Astrocyte of the cerebellum (primary cell): ENCODE data around the gene JUN.

Source experiments
- DNase-seq: peaks from one replicate; pipeline ENCODE4 v3.0.0-alpha.2; 2011; ENCODE audit warnings: low read depth
- H3K4me3 ChIP-seq: 2 replicates; pipeline ENCODE4 v1.5.1; 2011; ENCODE audit warnings: mild to moderate bottlenecking, low read depth, low read length, moderate library complexity
- in situ Hi-C: cut with HindIII; loops from 2 replicates; pipeline ENCODE4 v1.10.0; 2017; ENCODE audit warnings: low sequenced_read_pairs
- TF ChIP-seq, protein P1 (sequence below): IDR thresholded peaks from 2 replicates; pipeline ENCODE4 v1.5.1; 2012; ENCODE audit warnings: low read length, low read depth, moderate library complexity, mild to moderate bottlenecking; ENCODE audit errors: missing control alignments

Gene JUN

DNA sequence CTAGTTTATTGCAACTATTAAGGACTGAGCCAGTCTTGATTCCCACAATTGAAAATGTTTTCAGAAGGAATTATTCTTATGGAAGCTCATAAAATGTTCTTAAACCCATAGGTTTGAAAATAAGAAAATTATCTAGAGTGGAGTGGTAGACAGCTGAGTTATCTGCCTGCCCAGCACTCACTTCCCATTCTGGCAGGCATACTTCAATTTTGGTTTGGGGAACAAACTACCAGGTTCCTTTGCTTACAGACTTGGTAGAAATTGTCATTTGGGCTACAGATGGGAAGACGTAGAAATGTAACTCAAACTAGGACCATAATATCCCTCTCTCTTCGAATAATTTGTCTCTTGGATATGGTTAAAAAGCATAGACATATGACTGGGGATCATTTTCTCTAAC is 18.4 kb downstream of the JUN start:
- in situ Hi-C loops: no loop called here
- H3K4me3 ChIP-seq: no peak overlapping the region
- TF ChIP-seq, protein P1, sequence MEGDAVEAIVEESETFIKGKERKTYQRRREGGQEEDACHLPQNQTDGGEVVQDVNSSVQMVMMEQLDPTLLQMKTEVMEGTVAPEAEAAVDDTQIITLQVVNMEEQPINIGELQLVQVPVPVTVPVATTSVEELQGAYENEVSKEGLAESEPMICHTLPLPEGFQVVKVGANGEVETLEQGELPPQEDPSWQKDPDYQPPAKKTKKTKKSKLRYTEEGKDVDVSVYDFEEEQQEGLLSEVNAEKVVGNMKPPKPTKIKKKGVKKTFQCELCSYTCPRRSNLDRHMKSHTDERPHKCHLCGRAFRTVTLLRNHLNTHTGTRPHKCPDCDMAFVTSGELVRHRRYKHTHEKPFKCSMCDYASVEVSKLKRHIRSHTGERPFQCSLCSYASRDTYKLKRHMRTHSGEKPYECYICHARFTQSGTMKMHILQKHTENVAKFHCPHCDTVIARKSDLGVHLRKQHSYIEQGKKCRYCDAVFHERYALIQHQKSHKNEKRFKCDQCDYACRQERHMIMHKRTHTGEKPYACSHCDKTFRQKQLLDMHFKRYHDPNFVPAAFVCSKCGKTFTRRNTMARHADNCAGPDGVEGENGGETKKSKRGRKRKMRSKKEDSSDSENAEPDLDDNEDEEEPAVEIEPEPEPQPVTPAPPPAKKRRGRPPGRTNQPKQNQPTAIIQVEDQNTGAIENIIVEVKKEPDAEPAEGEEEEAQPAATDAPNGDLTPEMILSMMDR: no peak
- DNase-seq: no peak

DNA sequence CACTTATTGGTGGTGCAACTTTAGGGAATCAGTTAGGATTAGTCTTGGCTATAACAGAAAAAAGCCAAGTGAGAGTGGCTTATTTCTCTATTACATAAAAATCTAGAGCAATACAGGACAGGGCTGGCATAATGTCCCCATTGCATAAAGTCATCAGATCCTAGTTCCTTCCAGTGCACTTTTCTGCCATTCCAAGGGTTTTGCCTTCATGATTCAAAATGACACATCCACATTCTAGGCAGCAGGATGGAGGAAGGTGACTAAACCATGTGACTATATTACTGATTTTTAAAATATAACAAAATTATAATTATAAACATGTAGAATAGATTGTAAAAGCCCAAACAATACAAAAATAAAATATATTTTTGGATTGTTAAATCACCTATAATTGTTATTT is 18.8 kb downstream of the JUN start:
- DNase-seq: no peak
- TF ChIP-seq, protein P1: no peak
- in situ Hi-C loops: no loop called here
- H3K4me3 ChIP-seq: no peak overlapping the region

DNA sequence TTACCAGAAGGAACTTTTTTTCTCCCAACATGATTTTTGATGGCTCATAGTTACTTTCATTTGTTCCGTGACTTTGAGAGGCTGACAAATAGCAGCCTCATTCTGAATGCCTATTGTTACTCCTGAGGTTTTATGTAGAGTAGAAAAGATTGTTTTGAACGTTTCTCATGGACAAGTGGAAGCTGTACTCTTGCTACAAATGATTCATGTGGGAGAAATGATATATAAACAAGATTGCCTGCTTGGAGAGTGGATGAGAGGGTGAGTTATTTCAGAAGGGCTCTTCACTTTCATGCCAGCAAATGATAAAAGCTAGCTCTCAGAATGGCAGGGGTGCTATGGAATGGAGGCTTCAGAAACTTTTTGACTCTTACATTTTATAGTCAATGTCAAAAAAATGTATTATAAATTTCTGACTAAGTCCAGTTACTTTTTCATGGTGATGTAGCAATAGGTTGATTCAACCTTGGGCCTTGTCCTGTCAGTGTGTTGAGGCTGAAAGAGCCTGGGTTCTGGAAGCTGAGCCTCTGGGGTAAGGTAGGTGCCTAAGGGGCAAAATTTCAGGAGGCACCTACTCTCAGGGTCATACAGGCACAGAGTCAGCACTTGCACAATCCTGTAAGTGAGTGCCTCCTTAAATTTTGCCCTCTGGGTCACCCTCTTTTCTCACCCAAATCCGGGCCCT is 19.4 kb downstream of the JUN start:
- in situ Hi-C loops: no loop called here
- TF ChIP-seq, protein P1: no peak
- no peak overlapping the region for H3K4me3 ChIP-seq
- DNase-seq: no peak

DNA sequence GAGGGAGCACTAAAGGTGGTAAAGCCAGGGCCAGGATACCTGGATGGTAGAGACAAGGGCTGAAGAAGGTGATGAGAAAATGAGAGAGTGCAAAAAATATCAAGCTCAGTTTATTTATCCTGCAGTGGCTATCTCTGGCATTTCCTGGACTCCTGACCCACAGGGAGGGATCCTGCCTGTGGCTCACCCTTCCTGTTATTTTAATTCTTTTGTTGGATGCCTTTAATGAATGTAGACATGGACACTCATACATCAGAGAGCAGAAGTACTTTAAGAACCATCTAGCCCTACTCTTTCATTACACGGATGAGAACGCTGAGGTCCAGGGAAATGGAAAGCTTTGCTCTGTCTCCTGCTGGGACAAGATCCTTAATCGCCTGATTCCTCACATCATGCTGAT is 20.6 kb downstream of the JUN start:
- no peak overlapping the region for H3K4me3 ChIP-seq
- DNase-seq: no peak
- TF ChIP-seq, protein P1: no peak
- in situ Hi-C loops: no loop called here

DNA sequence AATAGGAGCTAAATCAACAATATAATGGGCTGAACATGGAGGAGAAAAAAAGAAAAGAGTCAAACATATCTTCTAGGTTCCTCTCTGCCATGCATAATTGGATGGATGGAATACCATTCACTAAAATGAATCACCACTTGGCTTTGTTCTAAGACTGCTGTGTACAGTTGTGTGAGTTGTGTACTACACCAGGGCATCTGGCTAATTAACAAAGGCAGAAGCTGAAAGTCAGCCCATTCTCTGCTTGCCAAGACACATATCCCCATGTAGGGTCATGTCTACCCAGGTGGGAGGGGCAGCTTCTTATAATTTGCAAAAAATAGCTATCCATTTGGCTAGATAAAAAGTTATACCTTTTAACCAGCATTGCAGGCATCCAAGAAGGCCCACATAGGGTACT is 21.0 kb downstream of the JUN start:
- in situ Hi-C loops: no loop called here
- H3K4me3 ChIP-seq: no peak overlapping the region
- TF ChIP-seq, protein P1: no peak
- DNase-seq: no peak

DNA sequence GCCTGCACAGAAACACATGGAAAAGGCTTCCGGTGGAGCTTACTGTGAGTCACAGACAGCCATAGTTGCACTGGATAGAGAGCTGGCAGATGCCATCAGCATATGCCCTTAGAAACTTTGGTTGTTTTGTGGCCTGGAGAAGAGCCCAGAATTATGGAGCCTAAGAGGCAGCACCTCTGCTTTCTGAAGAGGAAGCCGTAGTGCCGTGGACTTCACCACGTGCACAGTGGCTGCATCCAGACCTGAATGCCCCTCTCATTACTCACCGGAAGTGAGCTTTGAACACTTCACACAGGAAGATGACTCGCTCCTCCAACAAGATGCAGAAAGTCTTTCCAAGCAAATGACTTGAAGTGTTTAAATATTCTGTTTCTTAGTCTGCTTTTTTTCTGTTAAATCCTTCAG is 28.4 kb downstream of the JUN start:
- peak; percentile 98 for DNase-seq
- in situ Hi-C loops: no loop called here
- TF ChIP-seq, protein P1: no peak
- H3K4me3 ChIP-seq: no peak overlapping the region
